HG03097 (cell line): ENCODE measurements around the gene MLF2.

Experiments
- ATAC-seq: cut with Tn5 transposase; IDR thresholded peaks from one replicate; pipeline ENCODE4 v1.9.1; 2021; ENCODE audit not compliant: unreplicated experiment, low FRiP score

The MLF2 gene

GRCh38 chr12:6699259-6699988, 53.5 kb downstream of the MLF2 start:
- no peak for ATAC-seq

GRCh38 chr12:6698352-6699046, 54.4 kb downstream of the MLF2 start:
- ATAC-seq, result no peak
